H1 (cell line): Measurements from ENCODE around the gene CXCL9. TPM values are rescaled to one million over a fixed set of nuclear protein-coding genes. Genes with fewer than 3 reads are reported as not detected.

ENCODE experiments used
- BRCA1 ChIP-seq: IDR thresholded peaks from 2 replicates; pipeline ENCODE4 v1.6.1; 2012; ENCODE audit warnings: low read depth, low read length, improper control_type of control experiment
- CHD1 ChIP-seq: IDR thresholded peaks from 2 replicates; pipeline ENCODE4 v1.6.1; 2012; ENCODE audit warnings: low read depth, low read length, improper control_type of control experiment
- CHD7 ChIP-seq: fragments of 300-600 bp; sonication (generic); IDR thresholded peaks from 2 replicates; pipeline ENCODE4 v1.7.1; 2012; ENCODE audit warnings: low read length, moderate library complexity, mild to moderate bottlenecking, inconsistent platforms; ENCODE audit not compliant: insufficient replicate concordance
- GTF2F1 ChIP-seq: IDR thresholded peaks from 2 replicates; pipeline ENCODE4 v1.6.1; 2012; ENCODE audit warnings: low read depth, low read length, improper control_type of control experiment, borderline replicate concordance
- SIX5 ChIP-seq: IDR thresholded peaks from 2 replicates; pipeline ENCODE4 v1.6.1; 2011; ENCODE audit warnings: mild to moderate bottlenecking, low read depth, low read length
- TAF1 ChIP-seq: IDR thresholded peaks from 2 replicates; pipeline ENCODE4 v1.6.1; 2011; ENCODE audit warnings: mild to moderate bottlenecking, low read depth, low read length
- TCF12 ChIP-seq: IDR thresholded peaks from 2 replicates; pipeline ENCODE4 v1.6.1; 2011; ENCODE audit warnings: low read depth, mild to moderate bottlenecking, low read length
- polyA plus RNA-seq, 7 experiments: library from polyadenylated mRNA; depleted of rRNA in 3 of 7; stranded (reverse) in 5 of 7; unstranded in 2 of 7; fragments of >200 nt in 5 of 7; fragments of 200-250 nt in 2 of 7; gene quantifications; 1 replicate in 5 of 7; 2 replicates in 1 of 7; 4 replicates in 1 of 7; pipeline versions ENCODE4 v1.2.1 to v1.2.3, GENCODE V29; 2011 to 2013; ENCODE audit warnings: missing spikeins in 2 of 7, mixed read lengths in 2 of 7
- total RNA-seq: library from RNA; stranded (reverse); fragmentation: NEBNext Ultra II Directional; extraction: Animal tissue kit (Norgen Biotek cat#: 25700); gene quantifications from 2 replicates; pipeline ENCODE4 v1.2.1, GENCODE V29; 2021

Gene CXCL9
- total and polyA plus RNA-seq, 2 of the 8 experiments (the other 6 are each of a cell fraction or from before 2014, with no cell fraction given) = not detected

- TF ChIP-seq SIX5 (no peak), BRCA1 (no peak), GTF2F1 (no peak), CHD7 (no peak), CHD1 (no peak), TCF12 (no peak), TAF1 (no peak)
- TF ChIP-seq, all 59 proteins: peak for 0
Measured at GRCh38 chr4:76035141-76035540, 27.8 kb upstream of the CXCL9 start (continued).
